Neuronal stem cell (in vitro differentiated cells): ENCODE measurements around the gene LCN1.
A peak's percentile ranks its signal among the peaks of the same experiment; 100 is the strongest.

ENCODE experiments used
- DNase-seq: peaks from one replicate; pipeline ENCODE4 v3.0.0-alpha.2; 2013; ENCODE audit warnings: low spot score
- H2AFZ ChIP-seq: one replicate; pipeline ENCODE4 v1.6.1; 2013; ENCODE audit warnings: mild to moderate bottlenecking, low read length, inconsistent platforms
- H2AK5ac ChIP-seq: 2 replicates; pipeline ENCODE4 v1.6.1; 2013; ENCODE audit warnings: low read depth, mild to moderate bottlenecking, inconsistent platforms, low read length, moderate library complexity, mixed read lengths
- H2BK120ac ChIP-seq: 2 replicates; pipeline ENCODE4 v1.6.1; 2013; ENCODE audit warnings: low read depth, mild to moderate bottlenecking, inconsistent platforms, low read length, moderate library complexity, mixed read lengths
- H2BK12ac ChIP-seq: one replicate; pipeline ENCODE4 v1.6.1; 2013; ENCODE audit warnings: low read length, inconsistent platforms
- H2BK15ac ChIP-seq: 2 replicates; pipeline ENCODE4 v1.6.1; 2013; ENCODE audit warnings: mild to moderate bottlenecking, low read length, inconsistent platforms, mixed read lengths
- H2BK5ac ChIP-seq: one replicate; pipeline ENCODE4 v1.6.1; 2013; ENCODE audit warnings: inconsistent platforms, mild to moderate bottlenecking, low read length, moderate library complexity
- H3K14ac ChIP-seq: one replicate; pipeline ENCODE4 v1.6.1; 2013; ENCODE audit warnings: low read length, inconsistent platforms
- H3K18ac ChIP-seq: 2 replicates; pipeline ENCODE4 v1.6.1; 2013; ENCODE audit warnings: low read length, inconsistent platforms
- H3K23ac ChIP-seq: 2 replicates; pipeline ENCODE4 v1.6.1; 2013; ENCODE audit warnings: low read depth, mild to moderate bottlenecking, mixed read lengths, low read length, inconsistent platforms; ENCODE audit not compliant: poor library complexity
- H3K27ac ChIP-seq: replicated peaks from 3 replicates; pipeline ENCODE4 v1.5.1; 2013; ENCODE audit warnings: low read length, inconsistent platforms
- H3K27me3 ChIP-seq, 3 experiments: 2 replicates each; pipeline ENCODE4 v1.6.1; 2013; ENCODE audit warnings: low read length in 3 of 3, mild to moderate bottlenecking in 2 of 3, inconsistent platforms in 1 of 3, low read depth in 1 of 3, mixed read lengths in 1 of 3, moderate library complexity in 1 of 3; ENCODE audit not compliant: control insufficient read depth in 3 of 3, insufficient read depth in 3 of 3
- H3K36me3 ChIP-seq, 2 donors: replicated peaks in 1 of 2; 2 replicates each; pipeline ENCODE4 v1.6.1; 2013; ENCODE audit warnings: low read length in 2 of 2; ENCODE audit not compliant: control insufficient read depth in 2 of 2, insufficient read depth in 2 of 2
- H3K4ac ChIP-seq: 2 replicates; pipeline ENCODE4 v1.6.1; 2013; ENCODE audit warnings: inconsistent platforms, mild to moderate bottlenecking, low read length, moderate library complexity
- H3K4me1 ChIP-seq, 2 donors: 1 replicate in 1 of 2; 2 replicates in 1 of 2; pipeline ENCODE4 v1.6.1; 2013; ENCODE audit warnings: low read length in 2 of 2, low read depth in 1 of 2; ENCODE audit not compliant: control insufficient read depth in 2 of 2, insufficient read depth in 1 of 2
- H3K4me2 ChIP-seq: one replicate; pipeline ENCODE4 v1.6.1; 2013; ENCODE audit warnings: mild to moderate bottlenecking, low read length, inconsistent platforms; ENCODE audit not compliant: insufficient read depth, poor library complexity, severe bottlenecking
- H3K4me3 ChIP-seq, 2 donors: 2 replicates each; pipeline ENCODE4 v1.5.1; 2013; ENCODE audit warnings: low read length in 2 of 2, mild to moderate bottlenecking in 2 of 2, inconsistent platforms in 1 of 2, moderate library complexity in 1 of 2
- H3K79me1 ChIP-seq: one replicate; pipeline ENCODE4 v1.6.1; 2013; ENCODE audit warnings: low read depth, mild to moderate bottlenecking, inconsistent platforms, low read length, moderate library complexity
- H3K9ac ChIP-seq: one replicate; pipeline ENCODE4 v1.6.1; 2013; ENCODE audit warnings: mild to moderate bottlenecking, low read depth, low read length, inconsistent platforms; ENCODE audit not compliant: poor library complexity
- H3K9me3 ChIP-seq, 2 donors: replicated peaks in 1 of 2; 2 replicates each; pipeline versions ENCODE3 to v1.6.1; 2013; ENCODE audit warnings: low read length in 2 of 2, mild to moderate bottlenecking in 2 of 2, inconsistent platforms in 1 of 2, low read depth in 1 of 2, mixed read lengths in 1 of 2, moderate library complexity in 1 of 2; ENCODE audit not compliant: control insufficient read depth in 2 of 2, insufficient read depth in 1 of 2
- H4K8ac ChIP-seq: one replicate; pipeline ENCODE4 v1.6.1; 2013; ENCODE audit warnings: low read depth, mild to moderate bottlenecking, inconsistent platforms, low read length, moderate library complexity
- H4K91ac ChIP-seq: one replicate; pipeline ENCODE4 v1.6.1; 2013; ENCODE audit warnings: low read length, low read depth, mild to moderate bottlenecking, inconsistent platforms; ENCODE audit not compliant: poor library complexity
- WGBS, 2 donors: extraction: QIAGEN DNeasy Blood & Tissue Kit; methylation state at CpG; one replicate each; pipeline ENCODE4 v1.1.7; 2013; ENCODE audit warnings: missing lambda C conversion rate in 2 of 2, mixed read lengths in 1 of 2; ENCODE audit not compliant: insufficient read length in 2 of 2, insufficient replicate concordance in 1 of 2; ENCODE audit errors: extremely low coverage in 2 of 2; 5-methylcytosine and 5-hydroxymethylcytosine counted together

Gene LCN1

DNA sequence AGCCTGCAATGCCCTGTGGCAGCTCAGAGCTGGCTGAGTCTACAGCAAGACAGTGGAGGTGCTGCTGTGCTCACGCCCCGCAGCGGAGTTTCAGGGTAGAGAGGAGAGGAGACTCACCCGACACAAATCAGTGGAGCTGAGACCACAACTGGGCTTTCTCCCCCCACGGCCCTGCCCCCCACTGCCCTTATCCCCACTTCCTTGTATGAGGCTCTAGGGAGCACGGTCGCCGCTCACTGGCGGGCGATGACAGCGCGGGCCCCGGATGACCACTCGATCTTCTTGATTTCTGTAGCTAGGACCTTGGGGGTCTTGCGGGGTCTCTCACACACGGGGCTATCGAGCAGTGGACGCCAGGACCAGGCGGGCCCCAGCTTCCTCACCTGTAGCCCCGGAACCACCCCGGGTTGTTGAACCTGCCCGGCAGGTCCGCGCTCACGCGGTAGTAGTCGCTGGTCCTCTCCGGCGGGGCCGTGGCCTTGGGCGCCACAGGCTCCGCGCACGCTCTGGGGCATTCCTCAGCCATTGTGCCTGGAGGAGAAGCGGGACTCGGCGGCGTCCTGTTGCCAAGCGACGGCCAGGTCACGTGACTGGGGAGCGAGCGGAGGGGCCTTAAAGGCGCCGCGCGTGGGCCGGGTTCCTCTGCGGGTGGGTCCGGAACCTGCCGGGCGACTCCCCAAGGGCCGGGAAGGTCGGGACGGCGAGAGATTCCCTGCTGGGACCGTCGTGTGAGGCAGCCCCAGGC, 21.7 kb upstream of the LCN1 start:
- Histone ChIP-seq H2BK12ac (no peak overlapping the region), H3K4ac (no peak overlapping the region), H3K18ac (peak overlapping the region; percentile 94), H3K27me3 (no peaks in the 10 kb centered on the region), H2BK120ac (no peak overlapping the region), H3K4me3 (peak overlapping the region; percentile 81 to 84), H2AFZ (peak overlapping the region; percentile 98), H3K14ac (no peak overlapping the region), H3K9ac (peak overlapping the region; percentile 79), H3K23ac (peak overlapping the region; percentile 37), H3K4me1 (peaks cover 5 to 9% of the 10 kb centered on the region in 2 donors), H3K4me2 (peak overlapping the region; percentile 92), H3K9me3 (no peaks in the 10 kb centered on the region), H3K36me3 (peaks cover 29 to 40% of the 10 kb centered on the region in 2 donors), H2BK15ac (no peak overlapping the region), H3K79me1 (peaks cover 12% of the 10 kb centered on the region), H2BK5ac (peak overlapping the region; percentile 78), H2AK5ac (no peak overlapping the region), H4K8ac (no peak overlapping the region), H3K27ac (no peak overlapping the region), H4K91ac (no peak overlapping the region)
- peak; percentile 87 for DNase-seq
- WGBS, 2 donors: no CpG with 5 or more reads among the region's 58 CpGs

DNA sequence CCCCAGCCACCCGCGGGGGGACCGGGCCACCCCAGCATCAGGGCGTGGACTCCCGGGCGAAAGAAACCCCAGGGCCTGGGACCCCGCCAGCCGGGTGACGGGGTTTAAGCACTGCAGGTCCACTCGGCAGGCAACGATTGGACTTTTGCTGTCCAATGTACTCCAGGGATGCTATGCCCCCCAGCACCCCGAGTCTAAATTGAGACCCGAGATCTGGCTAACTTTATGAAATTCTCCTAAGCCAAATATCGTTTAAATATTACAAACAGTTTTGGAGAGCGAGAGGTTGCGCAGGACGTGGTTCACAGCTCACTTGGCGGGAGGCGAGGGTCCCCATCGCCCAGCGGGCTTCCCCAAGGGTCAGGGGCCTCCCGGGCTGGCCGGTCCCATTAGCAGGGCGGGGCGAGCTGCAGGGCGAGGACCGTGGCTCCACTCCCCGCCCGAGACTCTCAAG, 21.1 kb upstream of the LCN1 start:
- H3K9ac ChIP-seq: no peak overlapping the region
- no peak overlapping the region for H4K91ac ChIP-seq
- peaks cover 32 to 40% of the 10 kb centered on the region in 2 donors for H3K36me3 ChIP-seq
- H3K27me3 ChIP-seq: no peaks in the 10 kb centered on the region
- no peak overlapping the region for H2BK120ac ChIP-seq
- H3K27ac ChIP-seq: no peak overlapping the region
- no peak overlapping the region for H4K8ac ChIP-seq
- peak overlapping the region; percentile 96 for H3K23ac ChIP-seq
- peak overlapping the region; percentile 80 to 84 for H3K4me3 ChIP-seq
- no peak overlapping the region for H3K14ac ChIP-seq
- peak overlapping the region; percentile 94 for H3K18ac ChIP-seq
- H2BK15ac ChIP-seq: peak overlapping the region; percentile 77
- peaks cover 5 to 9% of the 10 kb centered on the region in 2 donors for H3K4me1 ChIP-seq
- H3K9me3 ChIP-seq: no peaks in the 10 kb centered on the region
- H2BK12ac ChIP-seq: no peak overlapping the region
- H3K4me2 ChIP-seq: peak overlapping the region; percentile 92
- WGBS, 2 donors: no CpG with 5 or more reads among the region's 29 CpGs
- H3K79me1 ChIP-seq: peaks cover 14% of the 10 kb centered on the region
- peak overlapping the region; percentile 98 for H2AFZ ChIP-seq
- H2BK5ac ChIP-seq: peak overlapping the region; percentile 78
- DNase-seq: no peak
- H3K4ac ChIP-seq: no peak overlapping the region
- H2AK5ac ChIP-seq: no peak overlapping the region

DNA sequence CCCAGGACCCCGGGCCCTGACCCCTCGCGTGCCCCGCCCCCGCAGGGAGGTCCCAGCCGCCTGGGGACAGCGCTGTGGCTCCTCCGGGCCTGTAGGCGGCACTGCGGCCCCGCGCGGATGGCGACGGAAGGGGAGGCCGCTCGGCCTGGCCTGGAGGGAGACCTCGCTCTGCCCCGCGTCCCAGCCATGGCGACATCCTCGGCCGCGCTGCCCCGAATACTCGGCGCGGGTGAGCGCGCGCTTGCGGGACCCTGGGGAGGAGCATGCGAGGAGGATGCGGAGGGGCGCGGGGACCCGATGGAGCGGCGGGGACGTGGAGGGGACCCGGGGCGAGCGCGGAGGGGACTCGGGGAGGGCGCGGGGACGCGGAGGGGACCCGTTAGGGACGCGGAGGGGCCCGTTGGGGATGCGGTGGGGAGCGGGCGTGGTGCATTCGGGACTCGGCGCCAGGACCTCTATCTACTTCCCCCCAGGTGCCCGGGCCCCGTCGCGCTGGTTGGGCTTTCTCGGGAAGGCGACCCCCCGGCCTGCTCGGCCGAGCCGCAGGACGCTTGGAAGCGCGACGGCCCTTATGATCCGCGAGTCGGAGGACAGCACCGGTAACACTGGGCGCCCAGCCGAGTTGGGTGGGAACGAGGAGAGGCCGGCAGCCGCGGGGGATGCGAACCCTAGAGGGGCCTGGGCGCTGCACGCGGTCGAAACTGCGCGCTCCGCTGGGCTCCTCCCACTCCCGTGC, 20.5 kb upstream of the LCN1 start, which contains the start of gene MRPS2:
Gene MRPS2, plus strand, starts transcription at position 158 of the 736 bp plus-strand sequence. Its CDS starts 29 bp downstream, at position 187.
- H3K4me1 ChIP-seq: peaks cover 5 to 9% of the 10 kb centered on the region in 2 donors

More for the DNA sequence above, 20.5 kb upstream of the LCN1 start, which contains the start of gene MRPS2:
- no peak within 1 kb of the TSS for H3K27ac ChIP-seq
- peak; percentile 92 for DNase-seq
- peak within 1 kb of the TSS; percentile 95 for H2AK5ac ChIP-seq
- no peaks in the 10 kb centered on the region for H3K27me3 ChIP-seq
- H3K4me3 ChIP-seq: peak within 1 kb of the TSS; percentile 84 to 98
- peak within 1 kb of the TSS; percentile 92 for H3K4me2 ChIP-seq
- no CpG with 5 or more reads among the region's 92 CpGs for WGBS, 2 donors
- H2BK12ac ChIP-seq: no peak within 1 kb of the TSS
- no peaks in the 10 kb centered on the region for H3K9me3 ChIP-seq
- H3K36me3 ChIP-seq: peaks cover 34 to 41% of the 10 kb centered on the region in 2 donors
- peak within 1 kb of the TSS; percentile 66 for H4K91ac ChIP-seq
- H2AFZ ChIP-seq: peak within 1 kb of the TSS; percentile 98
- H4K8ac ChIP-seq: no peak within 1 kb of the TSS
- H2BK120ac ChIP-seq: peak within 1 kb of the TSS; percentile 84
- H3K4ac ChIP-seq: peak within 1 kb of the TSS; percentile 93
- H3K9ac ChIP-seq: peak within 1 kb of the TSS; percentile 99
- peak within 1 kb of the TSS; percentile 96 for H3K23ac ChIP-seq
- H2BK15ac ChIP-seq: peak within 1 kb of the TSS; percentile 77
- H3K14ac ChIP-seq: peak within 1 kb of the TSS; percentile 65
- peaks cover 16% of the 10 kb centered on the region for H3K79me1 ChIP-seq
- peak within 1 kb of the TSS; percentile 97 for H3K18ac ChIP-seq
- H2BK5ac ChIP-seq: peak within 1 kb of the TSS; percentile 78
